H1 (cell line): Measurements from ENCODE around the gene KCNV2. TPM values are rescaled to one million over a fixed set of nuclear protein-coding genes. Genes with fewer than 3 reads are reported as not detected.

ENCODE experiments used
- ASH2L ChIP-seq: fragments of 200-600, 300-600 bp; sonication (generic); IDR thresholded peaks from one replicate; pipeline ENCODE4 v1.7.1; 2017; ENCODE audit warnings: low read length
- CHD7 ChIP-seq: fragments of 300-600 bp; sonication (generic); IDR thresholded peaks from 2 replicates; pipeline ENCODE4 v1.7.1; 2012; ENCODE audit warnings: low read length, moderate library complexity, mild to moderate bottlenecking, inconsistent platforms; ENCODE audit not compliant: insufficient replicate concordance
- EGR1 ChIP-seq: IDR thresholded peaks from 2 replicates; pipeline ENCODE4 v1.6.1; 2011; ENCODE audit warnings: low read depth, low read length, borderline replicate concordance
- SUZ12 ChIP-seq: fragments of 200-600 bp; sonication (generic); IDR thresholded peaks from 2 replicates; pipeline ENCODE4 v1.6.1; 2012; ENCODE audit warnings: mild to moderate bottlenecking, inconsistent platforms, low read length, moderate library complexity, mixed read lengths
- USF2 ChIP-seq: IDR thresholded peaks from 2 replicates; pipeline ENCODE4 v1.6.1; 2011; ENCODE audit warnings: low read length, improper control_type of control experiment
- polyA plus RNA-seq, 7 experiments: library from polyadenylated mRNA; depleted of rRNA in 3 of 7; stranded (reverse) in 5 of 7; unstranded in 2 of 7; fragments of >200 nt in 5 of 7; fragments of 200-250 nt in 2 of 7; gene quantifications; 1 replicate in 5 of 7; 2 replicates in 1 of 7; 4 replicates in 1 of 7; pipeline versions ENCODE4 v1.2.1 to v1.2.3, GENCODE V29; 2011 to 2013; ENCODE audit warnings: missing spikeins in 2 of 7, mixed read lengths in 2 of 7
- total RNA-seq: library from RNA; stranded (reverse); fragmentation: NEBNext Ultra II Directional; extraction: Animal tissue kit (Norgen Biotek cat#: 25700); gene quantifications from 2 replicates; pipeline ENCODE4 v1.2.1, GENCODE V29; 2021
- TF ChIP-seq, protein P1 (sequence below): IDR thresholded peaks from 2 replicates; pipeline ENCODE4 v1.6.1; 2012; ENCODE audit warnings: low read length, inconsistent platforms

KCNV2 gene
- total and polyA plus RNA-seq, 2 of the 8 experiments (the other 6 are each of a cell fraction or from before 2014, with no cell fraction given): not detected

- TF ChIP-seq CHD7: no peak
- TF ChIP-seq ASH2L: no peak
- TF ChIP-seq USF2: no peak
- TF ChIP-seq, protein P1, sequence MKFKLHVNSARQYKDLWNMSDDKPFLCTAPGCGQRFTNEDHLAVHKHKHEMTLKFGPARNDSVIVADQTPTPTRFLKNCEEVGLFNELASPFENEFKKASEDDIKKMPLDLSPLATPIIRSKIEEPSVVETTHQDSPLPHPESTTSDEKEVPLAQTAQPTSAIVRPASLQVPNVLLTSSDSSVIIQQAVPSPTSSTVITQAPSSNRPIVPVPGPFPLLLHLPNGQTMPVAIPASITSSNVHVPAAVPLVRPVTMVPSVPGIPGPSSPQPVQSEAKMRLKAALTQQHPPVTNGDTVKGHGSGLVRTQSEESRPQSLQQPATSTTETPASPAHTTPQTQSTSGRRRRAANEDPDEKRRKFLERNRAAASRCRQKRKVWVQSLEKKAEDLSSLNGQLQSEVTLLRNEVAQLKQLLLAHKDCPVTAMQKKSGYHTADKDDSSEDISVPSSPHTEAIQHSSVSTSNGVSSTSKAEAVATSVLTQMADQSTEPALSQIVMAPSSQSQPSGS: no peak
- no peak for TF ChIP-seq SUZ12
- TF ChIP-seq EGR1: no peak
Measured at GRCh38 chr9:2677915-2678889, 39.1 kb upstream of the KCNV2 start (continued).
